Measurements from ENCODE around the gene TAF15.
A peak's percentile ranks its signal among the peaks of the same experiment; 100 is the strongest.

The TAF15 gene

DNA sequence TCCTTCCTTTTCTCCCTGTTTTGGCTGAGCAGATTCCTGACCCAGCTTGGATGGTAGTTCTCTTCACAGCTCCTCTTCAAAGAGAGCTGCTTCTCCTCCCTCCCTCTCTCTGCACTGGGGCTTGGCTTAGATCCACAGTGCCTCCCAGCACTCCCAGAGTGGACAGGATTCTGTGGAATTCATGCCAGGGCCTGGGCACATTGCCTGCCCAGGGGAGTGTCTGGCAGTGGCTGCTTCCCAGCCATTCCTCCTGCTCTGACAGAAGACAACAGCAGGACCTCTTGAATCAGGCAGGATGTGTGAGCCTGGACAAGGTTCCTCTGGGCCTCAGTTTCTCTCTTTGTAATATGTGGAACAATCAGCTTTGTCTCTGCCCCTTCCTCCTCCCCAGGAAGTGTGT is 9.3 kb upstream of the TAF15 start:
- Histone ChIP-seq H3K9me3 (ENCODE audit: control insufficient read depth in 2 of 2, low read length in 2 of 2) (no peaks in the 10 kb centered on the region), H3K4me3 (ENCODE audit: low read length in 2 of 2) (no peak overlapping the region), H3K27me3 (ENCODE audit: control insufficient read depth in 1 of 2, insufficient read depth in 2 of 2, low read length in 2 of 2) (no peaks in the 10 kb centered on the region), H3K27ac (ENCODE audit: low read length) (peak overlapping the region; percentile 31), H3K36me3 (ENCODE audit: control insufficient read depth in 2 of 2, insufficient read depth in 2 of 2, low read length in 2 of 2) (no peaks in the 10 kb centered on the region), H3K9ac (ENCODE audit: low read length in 2 of 2) (peak overlapping the region in 1 of 2 donors; percentile 29), H3K4me1 (ENCODE audit: control insufficient read depth, insufficient read depth, low read length) (peaks cover 38% of the 10 kb centered on the region)

DNA sequence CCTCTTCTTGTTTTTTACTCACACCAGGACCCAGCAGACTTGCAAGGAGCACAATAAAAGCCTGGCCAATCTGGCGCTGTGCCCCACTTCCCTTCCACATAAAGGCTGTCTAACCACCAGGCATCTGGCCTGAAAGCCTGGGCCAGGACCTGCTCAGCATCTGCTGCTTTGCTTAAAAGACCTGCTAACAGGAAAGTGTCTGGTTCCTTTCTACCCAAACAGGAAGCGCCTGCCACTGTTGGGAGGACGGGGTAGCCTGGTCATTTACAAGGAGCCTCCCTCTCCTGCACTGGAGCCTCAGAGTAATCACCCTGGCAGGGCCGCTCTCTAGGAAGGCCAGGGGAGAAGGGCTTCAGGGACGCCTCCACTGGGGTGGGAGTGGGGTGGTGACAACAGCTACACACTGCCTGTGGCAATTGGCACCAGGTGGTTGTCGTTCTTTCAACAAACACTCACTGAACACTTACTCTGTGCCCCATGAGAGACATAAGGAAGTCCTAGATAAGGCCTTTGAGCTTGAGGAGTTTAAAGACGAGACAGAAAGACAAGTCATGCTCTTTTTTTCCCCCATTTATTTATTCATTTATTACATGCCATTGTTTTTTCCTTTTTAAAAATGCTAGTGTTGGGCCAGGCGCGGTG is 7.6 kb upstream of the TAF15 start:
- Histone ChIP-seq H3K9ac (ENCODE audit: low read length in 2 of 2) (peak overlapping the region in 1 of 2 donors; percentile 13), H3K27ac (ENCODE audit: low read length) (peak overlapping the region; percentile 60)

DNA sequence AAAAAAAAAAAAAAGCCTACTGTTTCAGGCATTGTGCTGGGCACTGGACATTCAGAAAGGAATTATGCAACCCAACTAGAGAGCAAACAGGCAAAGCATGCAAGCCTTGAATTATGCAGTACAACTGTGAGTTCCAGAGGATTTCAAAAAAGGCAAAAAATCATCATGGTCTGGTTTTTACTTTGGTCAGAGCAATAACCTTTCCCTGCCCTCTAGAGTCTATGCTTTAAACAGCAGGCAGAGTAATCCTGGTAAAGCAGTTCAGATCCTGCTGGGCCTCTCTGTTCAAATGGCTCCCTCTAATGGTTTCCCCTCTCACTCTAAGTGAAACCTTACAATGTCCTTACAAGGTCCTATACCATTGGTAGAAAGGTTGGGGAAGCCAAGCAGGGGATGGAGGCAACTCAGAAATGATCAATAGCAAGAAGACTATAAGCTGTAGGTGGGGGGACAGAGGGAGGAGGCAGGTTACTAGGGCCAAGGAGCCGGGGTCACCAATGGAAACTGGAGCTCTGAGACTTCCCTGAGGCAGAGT is 4.6 kb upstream of the TAF15 start:
- Histone ChIP-seq H3K4me3 (ENCODE audit: low read length in 2 of 2) (no peak overlapping the region), H3K27me3 (ENCODE audit: control insufficient read depth in 1 of 2, insufficient read depth in 2 of 2, low read length in 2 of 2) (no peaks in the 10 kb centered on the region), H3K36me3 (ENCODE audit: control insufficient read depth in 2 of 2, insufficient read depth in 2 of 2, low read length in 2 of 2) (no peaks in the 10 kb centered on the region), H3K9me3 (ENCODE audit: control insufficient read depth in 2 of 2, low read length in 2 of 2) (no peaks in the 10 kb centered on the region), H3K27ac (ENCODE audit: low read length) (peak overlapping the region; percentile 55), H3K9ac (ENCODE audit: low read length in 2 of 2) (peak overlapping the region in 1 of 2 donors; percentile 2), H3K4me1 (ENCODE audit: control insufficient read depth, insufficient read depth, low read length) (peaks cover 39% of the 10 kb centered on the region)

More for the DNA sequence above, 7.6 kb upstream of the TAF15 start:
- Histone ChIP-seq H3K27me3 (ENCODE audit: control insufficient read depth in 1 of 2, insufficient read depth in 2 of 2, low read length in 2 of 2) (no peaks in the 10 kb centered on the region), H3K4me1 (ENCODE audit: control insufficient read depth, insufficient read depth, low read length) (peaks cover 36% of the 10 kb centered on the region), H3K9me3 (ENCODE audit: control insufficient read depth in 2 of 2, low read length in 2 of 2) (no peaks in the 10 kb centered on the region), H3K4me3 (ENCODE audit: low read length in 2 of 2) (peak overlapping the region in 1 of 2 donors; percentile 40), H3K36me3 (ENCODE audit: control insufficient read depth in 2 of 2, insufficient read depth in 2 of 2, low read length in 2 of 2) (no peaks in the 10 kb centered on the region)

DNA sequence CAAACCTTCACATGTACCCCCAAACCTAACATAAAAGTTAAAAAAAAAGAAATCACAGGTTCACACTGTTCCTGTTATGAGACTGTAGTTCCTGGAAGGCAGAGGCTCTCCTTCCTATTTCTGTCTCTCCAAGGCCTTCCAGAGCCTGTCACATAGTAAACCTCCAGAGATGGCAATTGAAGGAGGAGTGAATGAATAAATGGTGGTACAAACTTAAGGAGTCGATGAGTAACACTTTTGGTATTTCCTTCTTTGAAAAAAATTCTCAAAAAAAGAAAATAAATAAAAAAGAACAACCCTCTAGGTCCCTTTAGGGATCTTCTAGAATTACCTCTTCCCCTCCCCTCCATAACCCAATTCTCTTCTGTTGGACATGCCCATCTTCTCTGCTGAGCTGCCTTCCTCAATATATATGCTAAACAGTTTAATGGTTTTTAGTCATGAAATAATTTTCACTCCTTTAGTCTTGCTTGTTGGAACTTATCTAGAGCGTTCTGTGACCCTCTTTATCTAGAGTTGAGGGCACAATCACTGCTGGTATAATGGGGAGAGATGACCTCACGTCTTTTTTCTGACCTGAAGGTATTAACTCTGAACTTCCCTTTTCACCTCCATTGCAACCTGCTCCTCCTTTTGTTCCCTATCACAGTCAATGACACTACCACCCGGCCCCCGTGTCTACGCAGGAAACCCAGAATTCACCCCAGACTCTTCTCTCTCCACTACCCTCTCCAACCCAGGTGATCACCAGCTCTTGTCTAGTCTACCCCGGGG is 1.7 kb upstream of the TAF15 start:
- H3K36me3 ChIP-seq (ENCODE audit: control insufficient read depth in 2 of 2, insufficient read depth in 2 of 2, low read length in 2 of 2), result no peaks in the 10 kb centered on the region
- H3K4me3 ChIP-seq (ENCODE audit: low read length in 2 of 2), result no peak overlapping the region
- no peaks in the 10 kb centered on the region for H3K27me3 ChIP-seq (ENCODE audit: control insufficient read depth in 1 of 2, insufficient read depth in 2 of 2, low read length in 2 of 2)
- no peak overlapping the region for H3K27ac ChIP-seq (ENCODE audit: low read length)
- H3K4me1 ChIP-seq (ENCODE audit: control insufficient read depth, insufficient read depth, low read length), result peaks cover 31% of the 10 kb centered on the region
- no peaks in the 10 kb centered on the region for H3K9me3 ChIP-seq (ENCODE audit: control insufficient read depth in 2 of 2, low read length in 2 of 2)
- H3K9ac ChIP-seq (ENCODE audit: low read length in 2 of 2), result no peak overlapping the region

DNA sequence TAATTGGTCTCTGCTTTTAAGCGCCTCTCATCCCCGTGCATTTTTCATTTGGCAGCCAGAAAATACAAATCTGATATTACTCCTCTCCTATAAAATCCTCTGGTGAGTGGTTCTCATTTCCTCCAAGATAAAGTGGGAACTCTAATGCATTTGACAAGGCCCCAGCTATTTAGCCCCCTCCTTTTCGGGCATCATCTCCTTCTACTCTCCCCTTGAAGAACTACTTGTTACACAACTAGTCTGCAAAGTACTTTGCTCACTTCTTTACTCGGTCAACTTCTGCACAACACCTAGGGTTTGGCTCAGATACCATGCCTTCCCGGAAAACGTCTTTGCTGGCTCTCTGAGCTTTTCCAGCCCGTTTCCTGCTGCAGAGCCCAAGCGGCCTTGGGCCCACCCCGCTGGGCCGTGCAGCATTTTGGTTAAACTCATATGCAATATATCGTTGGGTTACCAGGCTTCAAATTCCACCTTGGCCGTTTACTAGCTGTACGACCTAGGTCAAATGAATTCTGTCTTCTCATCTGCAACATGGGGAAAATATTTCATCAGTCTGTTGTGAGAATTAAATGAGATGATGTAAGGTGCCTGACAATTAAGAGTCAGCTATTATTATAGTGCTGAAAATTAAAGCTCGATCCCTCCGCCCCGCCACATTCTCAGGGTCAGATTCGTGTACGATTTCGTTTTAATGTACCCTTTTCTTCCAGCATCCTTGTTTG is 883 bp upstream of the TAF15 start:
- Histone ChIP-seq H3K4me3 (ENCODE audit: low read length in 2 of 2) (peak overlapping the region; percentile 80 to 95), H3K4me1 (ENCODE audit: control insufficient read depth, insufficient read depth, low read length) (peaks cover 35% of the 10 kb centered on the region), H3K27ac (ENCODE audit: low read length) (peak overlapping the region; percentile 91), H3K9ac (ENCODE audit: low read length in 2 of 2) (peak overlapping the region; percentile 87 to 95), H3K27me3 (ENCODE audit: control insufficient read depth in 1 of 2, insufficient read depth in 2 of 2, low read length in 2 of 2) (no peaks in the 10 kb centered on the region), H3K9me3 (ENCODE audit: control insufficient read depth in 2 of 2, low read length in 2 of 2) (no peaks in the 10 kb centered on the region), H3K36me3 (ENCODE audit: control insufficient read depth in 2 of 2, insufficient read depth in 2 of 2, low read length in 2 of 2) (no peaks in the 10 kb centered on the region)

DNA sequence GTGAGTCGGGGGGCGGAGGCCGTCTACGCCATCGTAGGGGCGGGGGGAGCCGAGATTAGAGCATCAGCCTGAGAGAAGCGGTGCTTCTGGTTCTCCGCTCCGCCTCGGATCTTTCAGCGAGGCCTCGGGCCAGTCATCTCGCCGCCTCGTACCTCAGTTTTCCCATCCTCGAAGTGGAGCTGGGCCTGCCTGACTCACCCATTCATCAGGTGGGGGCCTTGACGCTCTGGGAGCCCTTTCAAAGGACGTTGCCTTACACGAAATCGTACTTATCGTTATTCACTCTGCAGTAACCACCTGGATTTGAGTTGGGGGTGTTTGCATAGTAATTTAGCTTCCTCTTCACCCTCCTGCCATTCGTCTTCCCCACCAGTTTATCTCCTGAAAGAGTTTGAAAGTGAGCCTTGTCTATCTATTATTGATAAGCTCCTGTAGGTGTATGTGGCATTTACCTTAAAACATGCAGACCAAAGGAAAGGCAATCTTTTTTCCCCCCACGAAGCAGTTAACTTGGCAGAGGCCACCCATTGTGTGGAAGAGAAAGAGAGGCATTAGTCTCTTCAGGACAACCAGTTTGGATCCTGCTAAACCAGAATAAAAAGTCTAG is 674 bp downstream of the TAF15 start:
- peaks cover 28% of the 10 kb centered on the region for H3K4me1 ChIP-seq (ENCODE audit: control insufficient read depth, insufficient read depth, low read length)
- peak overlapping the region; percentile 91 for H3K27ac ChIP-seq (ENCODE audit: low read length)
- peak overlapping the region; percentile 89 to 95 for H3K4me3 ChIP-seq (ENCODE audit: low read length in 2 of 2)

DNA sequence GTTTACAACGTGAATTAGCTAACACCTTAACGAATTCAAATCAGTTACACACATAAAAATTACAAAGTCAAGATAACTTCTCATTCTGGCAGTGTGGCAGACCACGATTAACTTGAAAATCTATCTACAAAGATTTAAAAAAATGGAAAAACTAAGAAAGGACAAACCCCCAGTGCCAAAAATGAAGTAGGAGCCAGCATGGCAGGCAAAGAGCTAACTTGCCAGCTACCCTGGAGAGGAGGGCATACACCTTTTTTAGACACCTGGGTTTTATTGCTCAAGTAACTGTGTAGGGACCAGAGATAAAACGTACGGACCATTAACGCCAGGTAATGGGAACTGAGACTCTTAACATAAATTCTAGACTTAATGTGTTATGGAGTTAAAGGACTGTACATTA is 2.5 kb downstream of the TAF15 start:
- no peaks in the 10 kb centered on the region for H3K27me3 ChIP-seq (ENCODE audit: control insufficient read depth in 1 of 2, insufficient read depth in 2 of 2, low read length in 2 of 2)
- H3K9me3 ChIP-seq (ENCODE audit: control insufficient read depth in 2 of 2, low read length in 2 of 2), result no peaks in the 10 kb centered on the region
- no peak overlapping the region for H3K9ac ChIP-seq (ENCODE audit: low read length in 2 of 2)
- H3K4me1 ChIP-seq (ENCODE audit: control insufficient read depth, insufficient read depth, low read length), result peaks cover 30% of the 10 kb centered on the region
- H3K36me3 ChIP-seq (ENCODE audit: control insufficient read depth in 2 of 2, insufficient read depth in 2 of 2, low read length in 2 of 2), result no peaks in the 10 kb centered on the region
- H3K4me3 ChIP-seq (ENCODE audit: low read length in 2 of 2), result peak overlapping the region in 1 of 2 donors; percentile 3
- no peak overlapping the region for H3K27ac ChIP-seq (ENCODE audit: low read length)

More for the DNA sequence above, 674 bp downstream of the TAF15 start:
- no peaks in the 10 kb centered on the region for H3K9me3 ChIP-seq (ENCODE audit: control insufficient read depth in 2 of 2, low read length in 2 of 2)
- no peaks in the 10 kb centered on the region for H3K36me3 ChIP-seq (ENCODE audit: control insufficient read depth in 2 of 2, insufficient read depth in 2 of 2, low read length in 2 of 2)
- no peaks in the 10 kb centered on the region for H3K27me3 ChIP-seq (ENCODE audit: control insufficient read depth in 1 of 2, insufficient read depth in 2 of 2, low read length in 2 of 2)
- H3K9ac ChIP-seq (ENCODE audit: low read length in 2 of 2), result peak overlapping the region; percentile 87 to 94

DNA sequence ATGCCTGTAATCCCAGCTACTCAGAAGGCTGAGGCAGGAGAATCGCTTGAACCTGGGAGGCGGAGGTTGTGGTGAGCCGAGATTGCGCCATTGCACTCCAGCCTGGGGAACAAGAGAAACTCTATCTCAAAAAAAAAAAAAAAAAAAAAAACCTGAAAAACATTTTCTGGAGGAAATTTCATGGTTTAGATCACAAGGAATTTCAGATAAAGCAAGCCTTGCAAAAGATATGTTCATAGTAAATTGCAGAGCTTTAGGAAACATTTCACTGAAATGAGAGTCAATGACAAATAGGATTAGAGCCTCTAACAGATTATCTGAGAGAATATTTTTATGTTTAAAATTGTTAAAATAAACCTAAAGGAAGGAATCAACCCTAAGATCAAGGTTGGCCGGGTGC is 3.2 kb downstream of the TAF15 start:
- Histone ChIP-seq H3K9ac (ENCODE audit: low read length in 2 of 2) (no peak overlapping the region), H3K4me1 (ENCODE audit: control insufficient read depth, insufficient read depth, low read length) (peaks cover 33% of the 10 kb centered on the region), H3K27ac (ENCODE audit: low read length) (no peak overlapping the region), H3K36me3 (ENCODE audit: control insufficient read depth in 2 of 2, insufficient read depth in 2 of 2, low read length in 2 of 2) (no peaks in the 10 kb centered on the region), H3K9me3 (ENCODE audit: control insufficient read depth in 2 of 2, low read length in 2 of 2) (no peaks in the 10 kb centered on the region), H3K4me3 (ENCODE audit: low read length in 2 of 2) (no peak overlapping the region), H3K27me3 (ENCODE audit: control insufficient read depth in 1 of 2, insufficient read depth in 2 of 2, low read length in 2 of 2) (no peaks in the 10 kb centered on the region)

DNA sequence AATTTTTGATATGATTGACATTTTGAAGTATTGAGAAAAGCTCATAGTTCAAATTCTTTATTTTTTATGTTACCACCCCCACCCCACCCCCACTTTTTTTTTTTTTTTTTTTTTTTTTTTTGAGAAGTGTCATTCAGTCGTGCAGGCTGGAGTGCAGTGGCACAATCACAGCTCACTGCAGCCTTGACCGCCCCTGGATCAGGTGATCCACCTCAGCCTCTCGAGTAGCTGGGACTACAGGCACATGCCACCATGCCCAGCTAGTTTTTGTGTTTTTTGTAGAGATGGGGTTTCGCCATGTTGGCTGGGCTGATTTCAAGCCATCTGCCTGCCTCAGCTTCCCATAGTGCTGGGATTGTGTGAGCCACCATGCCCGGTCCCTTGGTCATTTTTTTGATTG is 7.4 kb downstream of the TAF15 start:
- Histone ChIP-seq H3K36me3 (ENCODE audit: control insufficient read depth in 2 of 2, insufficient read depth in 2 of 2, low read length in 2 of 2) (peaks cover 4 to 6% of the 10 kb centered on the region in 2 donors), H3K27ac (ENCODE audit: low read length) (no peak overlapping the region), H3K27me3 (ENCODE audit: control insufficient read depth in 1 of 2, insufficient read depth in 2 of 2, low read length in 2 of 2) (no peaks in the 10 kb centered on the region), H3K4me3 (ENCODE audit: low read length in 2 of 2) (no peak overlapping the region), H3K9me3 (ENCODE audit: control insufficient read depth in 2 of 2, low read length in 2 of 2) (no peaks in the 10 kb centered on the region), H3K4me1 (ENCODE audit: control insufficient read depth, insufficient read depth, low read length) (peaks cover 14% of the 10 kb centered on the region), H3K9ac (ENCODE audit: low read length in 2 of 2) (no peak overlapping the region)

DNA sequence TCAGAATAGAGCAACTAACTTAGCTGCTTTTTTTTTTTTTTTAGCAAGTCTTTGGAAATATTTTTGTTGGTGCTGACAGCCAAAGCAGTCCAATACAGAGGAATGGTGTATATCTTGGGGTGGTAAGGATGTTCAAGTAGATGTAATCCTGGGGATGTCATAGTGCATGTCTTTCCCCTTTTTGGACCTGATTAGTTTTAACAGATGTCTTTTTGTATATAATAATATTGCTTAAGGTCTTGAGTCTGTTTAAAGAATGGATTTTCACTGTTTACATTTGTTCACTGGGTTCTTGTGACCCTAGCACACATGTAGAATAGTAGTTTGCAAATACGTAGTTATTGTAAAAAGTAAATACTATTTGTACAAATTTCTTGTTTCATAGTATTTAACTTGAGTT is 7.9 kb downstream of the TAF15 start:
- H3K9ac ChIP-seq (ENCODE audit: low read length in 2 of 2), result no peak overlapping the region
- no peak overlapping the region for H3K4me3 ChIP-seq (ENCODE audit: low read length in 2 of 2)
- no peaks in the 10 kb centered on the region for H3K9me3 ChIP-seq (ENCODE audit: control insufficient read depth in 2 of 2, low read length in 2 of 2)
- no peak overlapping the region for H3K27ac ChIP-seq (ENCODE audit: low read length)
- peaks cover 4 to 7% of the 10 kb centered on the region in 2 donors for H3K36me3 ChIP-seq (ENCODE audit: control insufficient read depth in 2 of 2, insufficient read depth in 2 of 2, low read length in 2 of 2)
- H3K27me3 ChIP-seq (ENCODE audit: control insufficient read depth in 1 of 2, insufficient read depth in 2 of 2, low read length in 2 of 2), result no peaks in the 10 kb centered on the region
- H3K4me1 ChIP-seq (ENCODE audit: control insufficient read depth, insufficient read depth, low read length), result peaks cover 12% of the 10 kb centered on the region

Data from stomach smooth muscle (tissue), 2 donors.